ENCODE measurements around the gene MRPL4.

GRCh38 chr19:10266706-10267105, 14.7 kb downstream of the MRPL4 start:
- TF ChIP-seq, protein P1, sequence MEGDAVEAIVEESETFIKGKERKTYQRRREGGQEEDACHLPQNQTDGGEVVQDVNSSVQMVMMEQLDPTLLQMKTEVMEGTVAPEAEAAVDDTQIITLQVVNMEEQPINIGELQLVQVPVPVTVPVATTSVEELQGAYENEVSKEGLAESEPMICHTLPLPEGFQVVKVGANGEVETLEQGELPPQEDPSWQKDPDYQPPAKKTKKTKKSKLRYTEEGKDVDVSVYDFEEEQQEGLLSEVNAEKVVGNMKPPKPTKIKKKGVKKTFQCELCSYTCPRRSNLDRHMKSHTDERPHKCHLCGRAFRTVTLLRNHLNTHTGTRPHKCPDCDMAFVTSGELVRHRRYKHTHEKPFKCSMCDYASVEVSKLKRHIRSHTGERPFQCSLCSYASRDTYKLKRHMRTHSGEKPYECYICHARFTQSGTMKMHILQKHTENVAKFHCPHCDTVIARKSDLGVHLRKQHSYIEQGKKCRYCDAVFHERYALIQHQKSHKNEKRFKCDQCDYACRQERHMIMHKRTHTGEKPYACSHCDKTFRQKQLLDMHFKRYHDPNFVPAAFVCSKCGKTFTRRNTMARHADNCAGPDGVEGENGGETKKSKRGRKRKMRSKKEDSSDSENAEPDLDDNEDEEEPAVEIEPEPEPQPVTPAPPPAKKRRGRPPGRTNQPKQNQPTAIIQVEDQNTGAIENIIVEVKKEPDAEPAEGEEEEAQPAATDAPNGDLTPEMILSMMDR (IDR thresholded peaks at IDR 0.05) = no peak
- TF ChIP-seq POLR2A (IDR thresholded peaks at IDR 0.05) (no peak), POLR2AphosphoS5 (IDR thresholded peaks at IDR 0.05) (no peak)
